WTC11 (cell line): ENCODE results near the gene SEMA4D. TPM values are rescaled to one million over a fixed set of nuclear protein-coding genes. Genes with fewer than 3 reads are reported as not detected.

Source experiments
- ATAC-seq: fragments of 200-7000 bp; cut with Tn5 transposase; 2 replicates; pipeline ENCODE4 v1.10.0; 2021; ENCODE audit warnings: mild to moderate bottlenecking, moderate library complexity
- CTCF ChIA-PET: fragments of 300-600 bp; sonication (Branson Sonifier 250); formaldehyde crosslinking; loops from one replicate; lab custom pipeline; 2021; ENCODE audit warnings: antibody characterized with exemption; lab: Charles Lee
- POLR2A ChIA-PET: fragments of 350-600 bp; sonication (Branson Sonifier 250); formaldehyde crosslinking; loops from one replicate; lab custom pipeline; 2021; ENCODE audit warnings: antibody characterized with exemption; lab: Charles Lee
- DNase-seq: peaks from one replicate; pipeline ENCODE4 v3.0.0; 2021; ENCODE audit warnings: low spot score
- H3K27ac Mint-ChIP-seq: 2 replicates; pipeline ENCODE4 v1.8.0; 2021; ENCODE audit warnings: mixed read lengths
- H3K27me3 Mint-ChIP-seq: 2 replicates; pipeline ENCODE4 v1.8.0; 2021; ENCODE audit warnings: low read depth, mild to moderate bottlenecking, moderate library complexity, mixed read lengths
- H3K36me3 Mint-ChIP-seq: 2 replicates; pipeline ENCODE4 v1.8.0; 2021; ENCODE audit warnings: mixed read lengths
- H3K4me1 Mint-ChIP-seq: 2 replicates; pipeline ENCODE4 v1.8.0; 2022; ENCODE audit warnings: mixed read lengths
- H3K4me3 Mint-ChIP-seq: 2 replicates; pipeline ENCODE4 v1.8.0; 2021; ENCODE audit warnings: mild to moderate bottlenecking, moderate library complexity, mixed read lengths
- H3K9me3 Mint-ChIP-seq: 2 replicates; pipeline ENCODE4 v1.8.0; 2021; ENCODE audit warnings: mixed read lengths
- ATF1 ChIP-seq: sonication (generic); formaldehyde crosslinking; IDR thresholded peaks from 2 replicates; pipeline ENCODE4 v1.8.1; 2023; ENCODE audit warnings: mild to moderate bottlenecking, moderate library complexity, missing genetic modification reagents
- CREM ChIP-seq: sonication (generic); formaldehyde crosslinking; IDR thresholded peaks from 2 replicates; pipeline ENCODE4 v1.8.1; 2022; ENCODE audit warnings: mild to moderate bottlenecking, missing genetic modification reagents, moderate library complexity
- EMX1 ChIP-seq: fragments of 250-450 bp; sonication (Bioruptor Pico); IDR thresholded peaks from 2 replicates; pipeline ENCODE4 v1.8.0; 2021; ENCODE audit warnings: mild to moderate bottlenecking
- ESRRA ChIP-seq: sonication (generic); formaldehyde crosslinking; IDR thresholded peaks from 2 replicates; pipeline ENCODE4 v1.8.1; 2022; ENCODE audit warnings: mild to moderate bottlenecking, missing genetic modification reagents, borderline replicate concordance
- FOXP1 ChIP-seq: sonication (generic); formaldehyde crosslinking; IDR thresholded peaks from 2 replicates; pipeline ENCODE4 v1.8.0; 2022; ENCODE audit warnings: missing genetic modification reagents, mild to moderate bottlenecking, moderate library complexity, borderline replicate concordance
- GABPB1 ChIP-seq: sonication (generic); formaldehyde crosslinking; IDR thresholded peaks from 2 replicates; pipeline ENCODE4 v1.8.1; 2023; ENCODE audit warnings: mild to moderate bottlenecking, missing genetic modification reagents
- HMGA2 ChIP-seq: fragments of 250-450 bp; sonication (Bioruptor Pico); IDR thresholded peaks from 2 replicates; pipeline ENCODE4 v1.4.0; 2021; ENCODE audit warnings: mild to moderate bottlenecking, moderate library complexity
- JUN ChIP-seq: sonication (generic); formaldehyde crosslinking; IDR thresholded peaks from 2 replicates; pipeline ENCODE4 v1.8.0; 2023; ENCODE audit warnings: mild to moderate bottlenecking, missing genetic modification reagents
- MYBL2 ChIP-seq: sonication (generic); formaldehyde crosslinking; IDR thresholded peaks from 2 replicates; pipeline ENCODE4 v1.8.1; 2023; ENCODE audit warnings: mild to moderate bottlenecking, moderate library complexity, missing genetic modification reagents
- NFATC4 ChIP-seq: fragments of 250-450 bp; sonication (Bioruptor Pico); IDR thresholded peaks from 2 replicates; pipeline ENCODE4 v1.9.0; 2021; ENCODE audit warnings: mild to moderate bottlenecking
- NFE2L1 ChIP-seq: sonication (generic); formaldehyde crosslinking; IDR thresholded peaks from 2 replicates; pipeline ENCODE4 v1.8.1; 2023; ENCODE audit warnings: missing genetic modification reagents
- NFYB ChIP-seq: sonication (generic); formaldehyde crosslinking; conservative IDR thresholded peaks from 2 replicates; pipeline ENCODE4 v1.8.0; 2022; ENCODE audit warnings: low read depth, missing genetic modification reagents
- OVOL2 ChIP-seq: fragments of 250-450 bp; sonication (Bioruptor Pico); IDR thresholded peaks from 2 replicates; pipeline ENCODE4 v1.9.0; 2021; ENCODE audit warnings: mild to moderate bottlenecking, borderline replicate concordance
- SOX15 ChIP-seq: fragments of 250-450 bp; sonication (Bioruptor Pico); IDR thresholded peaks from 2 replicates; pipeline ENCODE4 v1.9.0; 2021; ENCODE audit warnings: mild to moderate bottlenecking
- SP1 ChIP-seq: sonication (generic); formaldehyde crosslinking; conservative IDR thresholded peaks from 2 replicates; pipeline ENCODE4 v1.8.1; 2022; ENCODE audit warnings: missing genetic modification reagents
- ZNF121 ChIP-seq: sonication (generic); formaldehyde crosslinking; IDR thresholded peaks from 2 replicates; pipeline ENCODE4 v1.8.0; 2023; ENCODE audit warnings: missing genetic modification reagents
- ZSCAN18 ChIP-seq: fragments of 250-450 bp; sonication (Bioruptor Pico); IDR thresholded peaks from 2 replicates; pipeline ENCODE4 v2.1.2; 2022; ENCODE audit warnings: mild to moderate bottlenecking, moderate library complexity
- total RNA-seq: library from RNA; stranded (reverse); gene quantifications from 3 replicates; pipeline ENCODE4 v1.2.3, GENCODE V29; 2021
- TF ChIP-seq, protein P1 (sequence below): fragments of 250-450 bp; sonication (Bioruptor Pico); IDR thresholded peaks from 2 replicates; pipeline ENCODE4 v1.9.0; 2021; ENCODE audit warnings: mild to moderate bottlenecking
- TF ChIP-seq, protein P2 (sequence below): sonication (generic); formaldehyde crosslinking; IDR thresholded peaks from 2 replicates; pipeline ENCODE4 v1.8.0; 2023; ENCODE audit warnings: missing genetic modification reagents, mild to moderate bottlenecking, borderline replicate concordance
- TF ChIP-seq, protein P3 (sequence below): fragments of 250-450 bp; sonication (Bioruptor Pico); IDR thresholded peaks from 2 replicates; pipeline ENCODE4 v1.9.0; 2021; ENCODE audit warnings: mild to moderate bottlenecking, borderline replicate concordance
- TF ChIP-seq, protein P4 (sequence below): sonication (generic); formaldehyde crosslinking; IDR thresholded peaks from 2 replicates; pipeline ENCODE4 v1.8.1; 2023; ENCODE audit warnings: mild to moderate bottlenecking, missing genetic modification reagents, moderate library complexity
- TF ChIP-seq, protein P5 (sequence below): fragments of 250-450 bp; sonication (Bioruptor Pico); IDR thresholded peaks from 2 replicates; pipeline ENCODE4 v1.9.0; 2021; ENCODE audit warnings: moderate library complexity, mild to moderate bottlenecking, inconsistent platforms, borderline replicate concordance

SEMA4D gene
- total RNA-seq, 1 experiment from 2014 or later = 67.8 TPM

- TF ChIP-seq GABPB1 (no peak), JUN (CRISPR knock-in tag) (no peak), ZNF121 (CRISPR knock-in tag) (no peak), NFATC4 (CRISPR knock-in tag) (no peak), NFE2L1 (CRISPR knock-in tag) (no peak), SP1 (CRISPR knock-in tag) (no peak)
Observed at GRCh38 chr9:89329917-89330316, 168.0 kb downstream of the SEMA4D start (continued).

- POLR2A ChIA-PET = no interaction called here
- Mint-ChIP-seq H3K4me1 (no peaks in the 10 kb centered on the region), H3K4me3 (no peak overlapping the region), H3K27ac (no peak overlapping the region), H3K9me3 (no peaks in the 10 kb centered on the region), H3K27me3 (no peaks in the 10 kb centered on the region), H3K36me3 (peaks cover 54% of the 10 kb centered on the region)
- CTCF ChIA-PET = interaction anchor here (1.3 kb wide), 1 partner anchor 10 kb away, joined by 7 read pairs; the partner anchor contains the start of gene SECISBP2
- TF ChIP-seq, protein P1, sequence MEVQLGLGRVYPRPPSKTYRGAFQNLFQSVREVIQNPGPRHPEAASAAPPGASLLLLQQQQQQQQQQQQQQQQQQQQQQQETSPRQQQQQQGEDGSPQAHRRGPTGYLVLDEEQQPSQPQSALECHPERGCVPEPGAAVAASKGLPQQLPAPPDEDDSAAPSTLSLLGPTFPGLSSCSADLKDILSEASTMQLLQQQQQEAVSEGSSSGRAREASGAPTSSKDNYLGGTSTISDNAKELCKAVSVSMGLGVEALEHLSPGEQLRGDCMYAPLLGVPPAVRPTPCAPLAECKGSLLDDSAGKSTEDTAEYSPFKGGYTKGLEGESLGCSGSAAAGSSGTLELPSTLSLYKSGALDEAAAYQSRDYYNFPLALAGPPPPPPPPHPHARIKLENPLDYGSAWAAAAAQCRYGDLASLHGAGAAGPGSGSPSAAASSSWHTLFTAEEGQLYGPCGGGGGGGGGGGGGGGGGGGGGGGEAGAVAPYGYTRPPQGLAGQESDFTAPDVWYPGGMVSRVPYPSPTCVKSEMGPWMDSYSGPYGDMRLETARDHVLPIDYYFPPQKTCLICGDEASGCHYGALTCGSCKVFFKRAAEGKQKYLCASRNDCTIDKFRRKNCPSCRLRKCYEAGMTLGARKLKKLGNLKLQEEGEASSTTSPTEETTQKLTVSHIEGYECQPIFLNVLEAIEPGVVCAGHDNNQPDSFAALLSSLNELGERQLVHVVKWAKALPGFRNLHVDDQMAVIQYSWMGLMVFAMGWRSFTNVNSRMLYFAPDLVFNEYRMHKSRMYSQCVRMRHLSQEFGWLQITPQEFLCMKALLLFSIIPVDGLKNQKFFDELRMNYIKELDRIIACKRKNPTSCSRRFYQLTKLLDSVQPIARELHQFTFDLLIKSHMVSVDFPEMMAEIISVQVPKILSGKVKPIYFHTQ (CRISPR knock-in tag) = no peak
- TF ChIP-seq SOX15 = no peak
- no peak for TF ChIP-seq EMX1 (CRISPR knock-in tag)
- no peak for TF ChIP-seq ATF1 (CRISPR knock-in tag)
- no peak for TF ChIP-seq HMGA2 (CRISPR knock-in tag)
- TF ChIP-seq, protein P2, sequence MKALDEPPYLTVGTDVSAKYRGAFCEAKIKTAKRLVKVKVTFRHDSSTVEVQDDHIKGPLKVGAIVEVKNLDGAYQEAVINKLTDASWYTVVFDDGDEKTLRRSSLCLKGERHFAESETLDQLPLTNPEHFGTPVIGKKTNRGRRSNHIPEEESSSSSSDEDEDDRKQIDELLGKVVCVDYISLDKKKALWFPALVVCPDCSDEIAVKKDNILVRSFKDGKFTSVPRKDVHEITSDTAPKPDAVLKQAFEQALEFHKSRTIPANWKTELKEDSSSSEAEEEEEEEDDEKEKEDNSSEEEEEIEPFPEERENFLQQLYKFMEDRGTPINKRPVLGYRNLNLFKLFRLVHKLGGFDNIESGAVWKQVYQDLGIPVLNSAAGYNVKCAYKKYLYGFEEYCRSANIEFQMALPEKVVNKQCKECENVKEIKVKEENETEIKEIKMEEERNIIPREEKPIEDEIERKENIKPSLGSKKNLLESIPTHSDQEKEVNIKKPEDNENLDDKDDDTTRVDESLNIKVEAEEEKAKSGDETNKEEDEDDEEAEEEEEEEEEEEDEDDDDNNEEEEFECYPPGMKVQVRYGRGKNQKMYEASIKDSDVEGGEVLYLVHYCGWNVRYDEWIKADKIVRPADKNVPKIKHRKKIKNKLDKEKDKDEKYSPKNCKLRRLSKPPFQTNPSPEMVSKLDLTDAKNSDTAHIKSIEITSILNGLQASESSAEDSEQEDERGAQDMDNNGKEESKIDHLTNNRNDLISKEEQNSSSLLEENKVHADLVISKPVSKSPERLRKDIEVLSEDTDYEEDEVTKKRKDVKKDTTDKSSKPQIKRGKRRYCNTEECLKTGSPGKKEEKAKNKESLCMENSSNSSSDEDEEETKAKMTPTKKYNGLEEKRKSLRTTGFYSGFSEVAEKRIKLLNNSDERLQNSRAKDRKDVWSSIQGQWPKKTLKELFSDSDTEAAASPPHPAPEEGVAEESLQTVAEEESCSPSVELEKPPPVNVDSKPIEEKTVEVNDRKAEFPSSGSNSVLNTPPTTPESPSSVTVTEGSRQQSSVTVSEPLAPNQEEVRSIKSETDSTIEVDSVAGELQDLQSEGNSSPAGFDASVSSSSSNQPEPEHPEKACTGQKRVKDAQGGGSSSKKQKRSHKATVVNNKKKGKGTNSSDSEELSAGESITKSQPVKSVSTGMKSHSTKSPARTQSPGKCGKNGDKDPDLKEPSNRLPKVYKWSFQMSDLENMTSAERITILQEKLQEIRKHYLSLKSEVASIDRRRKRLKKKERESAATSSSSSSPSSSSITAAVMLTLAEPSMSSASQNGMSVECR (CRISPR knock-in tag) = no peak
- no peak for TF ChIP-seq MYBL2 (CRISPR knock-in tag)
- TF ChIP-seq NFE2L1 (CRISPR knock-in tag) = no peak
- no peak for TF ChIP-seq ESRRA (CRISPR knock-in tag)
- TF ChIP-seq GABPB1 = no peak
- TF ChIP-seq NFATC4 (CRISPR knock-in tag) = no peak
- no peak for TF ChIP-seq OVOL2 (CRISPR knock-in tag)
- no peak for TF ChIP-seq NFYB (CRISPR knock-in tag)
- TF ChIP-seq SP1 (CRISPR knock-in tag) = no peak
- TF ChIP-seq CREM (CRISPR knock-in tag) = no peak
- TF ChIP-seq, protein P3, sequence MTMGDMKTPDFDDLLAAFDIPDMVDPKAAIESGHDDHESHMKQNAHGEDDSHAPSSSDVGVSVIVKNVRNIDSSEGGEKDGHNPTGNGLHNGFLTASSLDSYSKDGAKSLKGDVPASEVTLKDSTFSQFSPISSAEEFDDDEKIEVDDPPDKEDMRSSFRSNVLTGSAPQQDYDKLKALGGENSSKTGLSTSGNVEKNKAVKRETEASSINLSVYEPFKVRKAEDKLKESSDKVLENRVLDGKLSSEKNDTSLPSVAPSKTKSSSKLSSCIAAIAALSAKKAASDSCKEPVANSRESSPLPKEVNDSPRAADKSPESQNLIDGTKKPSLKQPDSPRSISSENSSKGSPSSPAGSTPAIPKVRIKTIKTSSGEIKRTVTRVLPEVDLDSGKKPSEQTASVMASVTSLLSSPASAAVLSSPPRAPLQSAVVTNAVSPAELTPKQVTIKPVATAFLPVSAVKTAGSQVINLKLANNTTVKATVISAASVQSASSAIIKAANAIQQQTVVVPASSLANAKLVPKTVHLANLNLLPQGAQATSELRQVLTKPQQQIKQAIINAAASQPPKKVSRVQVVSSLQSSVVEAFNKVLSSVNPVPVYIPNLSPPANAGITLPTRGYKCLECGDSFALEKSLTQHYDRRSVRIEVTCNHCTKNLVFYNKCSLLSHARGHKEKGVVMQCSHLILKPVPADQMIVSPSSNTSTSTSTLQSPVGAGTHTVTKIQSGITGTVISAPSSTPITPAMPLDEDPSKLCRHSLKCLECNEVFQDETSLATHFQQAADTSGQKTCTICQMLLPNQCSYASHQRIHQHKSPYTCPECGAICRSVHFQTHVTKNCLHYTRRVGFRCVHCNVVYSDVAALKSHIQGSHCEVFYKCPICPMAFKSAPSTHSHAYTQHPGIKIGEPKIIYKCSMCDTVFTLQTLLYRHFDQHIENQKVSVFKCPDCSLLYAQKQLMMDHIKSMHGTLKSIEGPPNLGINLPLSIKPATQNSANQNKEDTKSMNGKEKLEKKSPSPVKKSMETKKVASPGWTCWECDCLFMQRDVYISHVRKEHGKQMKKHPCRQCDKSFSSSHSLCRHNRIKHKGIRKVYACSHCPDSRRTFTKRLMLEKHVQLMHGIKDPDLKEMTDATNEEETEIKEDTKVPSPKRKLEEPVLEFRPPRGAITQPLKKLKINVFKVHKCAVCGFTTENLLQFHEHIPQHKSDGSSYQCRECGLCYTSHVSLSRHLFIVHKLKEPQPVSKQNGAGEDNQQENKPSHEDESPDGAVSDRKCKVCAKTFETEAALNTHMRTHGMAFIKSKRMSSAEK = no peak
- TF ChIP-seq ZSCAN18 = no peak
- TF ChIP-seq, protein P4, sequence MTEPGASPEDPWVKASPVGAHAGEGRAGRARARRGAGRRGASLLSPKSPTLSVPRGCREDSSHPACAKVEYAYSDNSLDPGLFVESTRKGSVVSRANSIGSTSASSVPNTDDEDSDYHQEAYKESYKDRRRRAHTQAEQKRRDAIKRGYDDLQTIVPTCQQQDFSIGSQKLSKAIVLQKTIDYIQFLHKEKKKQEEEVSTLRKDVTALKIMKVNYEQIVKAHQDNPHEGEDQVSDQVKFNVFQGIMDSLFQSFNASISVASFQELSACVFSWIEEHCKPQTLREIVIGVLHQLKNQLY (CRISPR knock-in tag) = no peak
- TF ChIP-seq, protein P5, sequence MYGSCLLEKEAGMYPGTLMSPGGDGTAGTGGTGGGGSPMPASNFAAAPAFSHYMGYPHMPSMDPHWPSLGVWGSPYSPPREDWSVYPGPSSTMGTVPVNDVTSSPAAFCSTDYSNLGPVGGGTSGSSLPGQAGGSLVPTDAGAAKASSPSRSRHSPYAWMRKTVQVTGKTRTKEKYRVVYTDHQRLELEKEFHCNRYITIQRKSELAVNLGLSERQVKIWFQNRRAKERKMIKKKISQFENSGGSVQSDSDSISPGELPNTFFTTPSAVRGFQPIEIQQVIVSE (CRISPR knock-in tag) = no peak
- TF ChIP-seq FOXP1 (CRISPR knock-in tag) = no peak
- no peak for DNase-seq
- no peak for ATAC-seq
Observed at GRCh38 chr9:89328064-89328463, 169.8 kb downstream of the SEMA4D start.
